ENCODE results near the gene ZNF526. TPM values are rescaled to one million over a fixed set of nuclear protein-coding genes. Genes with fewer than 3 reads are reported as not detected.

The ZNF526 gene
- total RNA-seq, 4 donors from 2014 or later: 4.3 to 6.3 (median 6.3) TPM

DNA sequence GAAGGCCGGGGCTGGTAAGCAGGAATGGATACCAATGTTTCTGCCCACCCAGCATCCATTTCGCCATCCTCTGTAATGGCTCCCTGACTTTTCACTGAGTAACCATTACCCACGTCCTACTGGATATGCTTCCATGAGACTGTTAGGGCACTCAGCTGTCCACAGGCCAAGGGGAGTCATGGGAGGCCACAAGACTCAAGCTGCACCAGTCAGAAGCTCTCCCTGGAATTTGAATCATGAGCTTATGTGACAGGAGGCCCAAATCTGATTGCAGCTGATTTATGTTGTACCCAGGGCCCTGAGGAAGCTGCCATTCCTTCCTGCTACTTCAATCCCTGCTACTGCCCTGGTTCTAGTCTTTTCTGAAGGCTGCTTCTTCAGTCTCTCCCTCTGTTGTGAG, 31.0 kb upstream of the ZNF526 start:
- TF ChIP-seq EP300 (IDR thresholded peaks at IDR 0.05): no peak
- no peak for TF ChIP-seq POLR2A (IDR thresholded peaks at IDR 0.05)
- TF ChIP-seq, protein P1, sequence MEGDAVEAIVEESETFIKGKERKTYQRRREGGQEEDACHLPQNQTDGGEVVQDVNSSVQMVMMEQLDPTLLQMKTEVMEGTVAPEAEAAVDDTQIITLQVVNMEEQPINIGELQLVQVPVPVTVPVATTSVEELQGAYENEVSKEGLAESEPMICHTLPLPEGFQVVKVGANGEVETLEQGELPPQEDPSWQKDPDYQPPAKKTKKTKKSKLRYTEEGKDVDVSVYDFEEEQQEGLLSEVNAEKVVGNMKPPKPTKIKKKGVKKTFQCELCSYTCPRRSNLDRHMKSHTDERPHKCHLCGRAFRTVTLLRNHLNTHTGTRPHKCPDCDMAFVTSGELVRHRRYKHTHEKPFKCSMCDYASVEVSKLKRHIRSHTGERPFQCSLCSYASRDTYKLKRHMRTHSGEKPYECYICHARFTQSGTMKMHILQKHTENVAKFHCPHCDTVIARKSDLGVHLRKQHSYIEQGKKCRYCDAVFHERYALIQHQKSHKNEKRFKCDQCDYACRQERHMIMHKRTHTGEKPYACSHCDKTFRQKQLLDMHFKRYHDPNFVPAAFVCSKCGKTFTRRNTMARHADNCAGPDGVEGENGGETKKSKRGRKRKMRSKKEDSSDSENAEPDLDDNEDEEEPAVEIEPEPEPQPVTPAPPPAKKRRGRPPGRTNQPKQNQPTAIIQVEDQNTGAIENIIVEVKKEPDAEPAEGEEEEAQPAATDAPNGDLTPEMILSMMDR (IDR thresholded peaks at IDR 0.05): no peak
- Histone ChIP-seq H3K27me3 (no peaks in the 10 kb centered on the region), H3K36me3 (no peaks in the 10 kb centered on the region), H3K4me1 (peaks cover 0 to 7% (median 3%) of the 10 kb centered on the region in 4 donors), H3K27ac (no peak overlapping the region), H3K9me3 (peaks cover 0 to 6% (median 0%) of the 10 kb centered on the region in 4 donors), H3K4me3 (no peak overlapping the region)
- no peak for DNase-seq (ENCODE audit: low spot score in 2 of 2)
- WGBS, 2 donors: 62 to 70% methylated on average over 3 of the region's 3 CpGs

DNA sequence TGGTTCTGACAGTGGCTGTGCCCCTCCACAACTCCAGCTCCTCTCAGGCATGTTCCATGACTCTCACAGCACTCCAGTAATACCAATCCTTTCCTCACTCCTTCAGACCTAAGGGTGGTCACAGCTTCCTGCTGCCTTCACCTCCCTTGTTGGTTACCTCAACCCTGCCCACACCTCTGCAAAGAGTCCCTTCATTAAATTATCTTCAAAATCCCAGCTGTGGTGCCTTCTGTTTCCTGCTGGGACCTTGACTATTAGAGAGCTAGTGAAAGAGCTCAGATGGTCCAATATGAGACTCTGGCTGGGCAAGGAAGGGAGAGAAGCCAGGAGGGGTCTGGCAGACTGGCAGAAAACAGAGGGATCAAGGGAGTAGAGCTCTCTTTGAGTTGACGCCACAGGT, 28.8 kb upstream of the ZNF526 start:
- DNase-seq (ENCODE audit: low spot score in 2 of 2): no peak
- WGBS, 2 donors: 58 to 80% methylated on average over 1 of the region's 1 CpG
- Histone ChIP-seq H3K36me3 (peaks cover 0 to 1% (median 0%) of the 10 kb centered on the region in 3 donors), H3K9me3 (peaks cover 0 to 6% (median 0%) of the 10 kb centered on the region in 4 donors), H3K27ac (peak overlapping the region in 1 of 4 donors; percentile 40), H3K4me3 (no peak overlapping the region), H3K4me1 (no peaks in the 10 kb centered on the region), H3K27me3 (no peaks in the 10 kb centered on the region)
- TF ChIP-seq EP300 (IDR thresholded peaks at IDR 0.05) (no peak), POLR2A (IDR thresholded peaks at IDR 0.05) (no peak)
- TF ChIP-seq, protein P1 (IDR thresholded peaks at IDR 0.05): no peak

DNA sequence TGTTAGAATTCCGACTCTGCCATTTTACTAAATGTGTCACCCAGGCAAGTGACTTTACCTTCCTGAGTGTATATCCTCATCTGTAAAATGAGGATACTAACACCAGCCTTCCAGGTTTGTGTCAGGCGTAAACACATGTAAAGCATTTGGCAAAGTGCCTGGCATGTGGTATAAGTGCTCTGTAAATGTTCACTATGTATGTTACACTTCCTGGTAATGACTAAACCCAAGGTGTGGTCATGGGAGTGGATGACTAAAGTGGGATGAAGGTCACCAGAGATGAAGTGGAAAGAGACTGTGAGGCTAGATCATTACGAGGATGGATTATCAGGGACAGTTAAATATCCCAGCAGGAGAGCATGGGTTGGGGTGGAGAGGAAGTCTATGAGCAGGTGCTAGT, 28.3 kb upstream of the ZNF526 start:
- no peak for DNase-seq (ENCODE audit: low spot score in 2 of 2)
- H3K27me3 ChIP-seq: no peaks in the 10 kb centered on the region
- peaks cover 0 to 6% (median 0%) of the 10 kb centered on the region in 3 donors for H3K36me3 ChIP-seq
- peaks cover 0 to 6% (median 0%) of the 10 kb centered on the region in 4 donors for H3K9me3 ChIP-seq
- no peaks in the 10 kb centered on the region for H3K4me1 ChIP-seq
- H3K27ac ChIP-seq: no peak overlapping the region
- TF ChIP-seq EP300 (IDR thresholded peaks at IDR 0.05) (no peak), POLR2A (IDR thresholded peaks at IDR 0.05) (no peak)
- TF ChIP-seq, protein P1 (IDR thresholded peaks at IDR 0.05): no peak
- no peak overlapping the region for H3K4me3 ChIP-seq
- 69 to 81% methylated on average over 3 of the region's 3 CpGs for WGBS, 2 donors

DNA sequence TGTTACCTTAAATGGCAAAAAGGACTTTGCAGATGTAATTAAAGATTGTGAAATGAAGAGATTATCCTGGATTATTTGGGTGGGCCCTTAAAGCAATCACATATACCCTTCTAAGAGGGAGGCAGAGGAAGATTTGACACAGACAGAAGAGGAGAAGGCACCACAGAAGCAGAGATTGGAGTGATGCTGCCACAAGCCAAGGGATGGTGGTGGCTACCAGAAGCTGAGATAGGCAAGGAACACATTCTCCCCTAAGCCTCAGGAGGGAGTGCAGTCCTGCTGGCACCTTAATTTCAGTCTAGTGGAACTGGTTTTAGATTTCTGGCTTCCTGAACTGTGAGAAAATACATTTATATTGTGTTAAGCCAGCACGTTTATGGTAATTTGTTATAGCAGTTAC, 26.8 kb upstream of the ZNF526 start:
- 78 to 89% methylated on average over 1 of the region's 1 CpG for WGBS, 2 donors
- Histone ChIP-seq H3K4me1 (peaks cover 0 to 7% (median 0%) of the 10 kb centered on the region in 4 donors), H3K9me3 (peaks cover 0 to 6% (median 0%) of the 10 kb centered on the region in 4 donors), H3K36me3 (peaks cover 0 to 21% (median 0%) of the 10 kb centered on the region in 3 donors), H3K27me3 (no peaks in the 10 kb centered on the region), H3K4me3 (no peak overlapping the region), H3K27ac (no peak overlapping the region)
- DNase-seq (ENCODE audit: low spot score in 2 of 2): no peak
- TF ChIP-seq EP300 (IDR thresholded peaks at IDR 0.05): no peak
- TF ChIP-seq, protein P1 (IDR thresholded peaks at IDR 0.05): no peak

DNA sequence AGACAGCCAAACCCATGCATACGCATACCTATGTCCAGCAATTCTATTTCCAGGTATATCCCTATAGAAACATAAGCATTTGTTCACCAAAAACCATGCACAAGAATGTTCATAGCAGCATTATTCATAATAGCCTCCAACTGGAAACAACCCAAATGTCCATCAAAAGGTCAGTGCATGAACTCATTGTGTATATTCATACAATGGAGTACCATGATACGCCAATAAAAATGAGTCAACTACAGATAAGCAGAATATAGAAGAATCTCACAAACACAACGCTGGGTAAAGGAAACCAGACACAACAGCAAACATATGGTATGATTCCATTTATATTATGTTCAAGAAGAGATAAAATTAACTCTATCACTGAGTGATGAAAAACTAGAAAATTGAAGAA, 26.4 kb upstream of the ZNF526 start:
- DNase-seq (ENCODE audit: low spot score in 2 of 2): no peak

More for the DNA sequence above, 26.4 kb upstream of the ZNF526 start:
- no peak for TF ChIP-seq EP300 (IDR thresholded peaks at IDR 0.05)
- TF ChIP-seq, protein P1 (IDR thresholded peaks at IDR 0.05): no peak
- no peak for TF ChIP-seq POLR2A (IDR thresholded peaks at IDR 0.05)
- H3K27me3 ChIP-seq: no peaks in the 10 kb centered on the region
- H3K27ac ChIP-seq: no peak overlapping the region
- H3K4me3 ChIP-seq: no peak overlapping the region
- peaks cover 0 to 6% (median 0%) of the 10 kb centered on the region in 4 donors for H3K9me3 ChIP-seq
- H3K4me1 ChIP-seq: peaks cover 0 to 7% (median 0%) of the 10 kb centered on the region in 4 donors
- 59 to 66% methylated on average over 3 of the region's 3 CpGs for WGBS, 2 donors
- H3K36me3 ChIP-seq: peaks cover 0 to 25% (median 2%) of the 10 kb centered on the region in 3 donors
